GM19467 (cell line): ENCODE results near the gene MED26.
"Not testable (repeated sequence)": the region's sequence is repeated elsewhere in the genome, so short reads cannot be mapped to it uniquely, and the experiment has no call there.

ENCODE experiments used
- ATAC-seq: cut with Tn5 transposase; IDR thresholded peaks from one replicate; pipeline ENCODE4 v1.9.1; 2021; ENCODE audit warnings: mild to moderate bottlenecking, moderate library complexity; ENCODE audit not compliant: unreplicated experiment

The MED26 gene

GRCh38 chr19:16576690-16577530, 51.1 kb downstream of the MED26 start:
- ATAC-seq: no peak

- ATAC-seq: no peak
Measured at GRCh38 chr19:16575861-16576689, 51.9 kb downstream of the MED26 start.

GRCh38 chr19:16575282-16575681, 52.7 kb downstream of the MED26 start:
- no peak for ATAC-seq

GRCh38 chr19:16573925-16574324, 54.1 kb downstream of the MED26 start:
- ATAC-seq: no peak

- no peak for ATAC-seq
Measured at GRCh38 chr19:16573296-16573695, 54.7 kb downstream of the MED26 start.

GRCh38 chr19:16572332-16573211, 55.4 kb downstream of the MED26 start, which contains the start of gene SLC35E1:
SLC35E1 (minus strand) TSS chr19:16572415; CDS start chr19:16572364, 51 bp downstream.
- peak; percentile 82 for ATAC-seq

- peak; percentile 20 for ATAC-seq
Measured at GRCh38 chr19:16571822-16572331, 56.1 kb downstream of the MED26 start.

- ATAC-seq: no peak
Measured at GRCh38 chr19:16571283-16571682, 56.7 kb downstream of the MED26 start.

- no peak for ATAC-seq
Measured at GRCh38 chr19:16569609-16570320, 58.2 kb downstream of the MED26 start.

GRCh38 chr19:16566702-16567101, 61.3 kb downstream of the MED26 start:
- ATAC-seq: no peak

- ATAC-seq: no peak
Measured at GRCh38 chr19:16566161-16566560, 61.8 kb downstream of the MED26 start.

GRCh38 chr19:16564842-16565241, 63.2 kb downstream of the MED26 start:
- ATAC-seq: no peak

- ATAC-seq: no peak
Measured at GRCh38 chr19:16562608-16563025, 65.4 kb downstream of the MED26 start.

- no peak for ATAC-seq
Measured at GRCh38 chr19:16561382-16561781, 66.6 kb downstream of the MED26 start.

- no peak for ATAC-seq
Measured at GRCh38 chr19:16559780-16560276, 68.2 kb downstream of the MED26 start.

GRCh38 chr19:16554776-16555175, 73.2 kb downstream of the MED26 start:
- ATAC-seq: no peak

GRCh38 chr19:16551902-16552301, 76.1 kb downstream of the MED26 start:
- not testable (repeated sequence) for ATAC-seq

GRCh38 chr19:16548956-16549355, 79.0 kb downstream of the MED26 start:
- ATAC-seq: no peak

- no peak for ATAC-seq
Measured at GRCh38 chr19:16544473-16545231, 83.4 kb downstream of the MED26 start.
